Right lobe of liver (tissue), 4 donors: ENCODE results near the gene DIAPH3.

Experiments
- CTCF ChIP-seq, 4 donors: fragments of 200-600 bp in 3 of 4; fragments of 450-650 bp in 1 of 4; IDR thresholded peaks; one replicate each; pipeline versions ENCODE4 v1.5.1 to v1.8.0; 2016 to 2022; ENCODE audit warnings: antibody characterized with exemption in 4 of 4, mild to moderate bottlenecking in 2 of 4
- POLR2A ChIP-seq: fragments of 450-650 bp; IDR thresholded peaks from one replicate; pipeline ENCODE4 v1.6.1; 2017; ENCODE audit warnings: antibody characterized with exemption, mild to moderate bottlenecking
- donor health status: DM: no; HTN: no; CAD: no.
- donor health status: DM: no; HTN: no; CAD: no.
- donor health status: DM: no; HTN: yes; CAD: no.

- no peak for TF ChIP-seq CTCF (IDR thresholded peaks at IDR 0.05)
- TF ChIP-seq POLR2A: no peak
Measured at GRCh38 chr13:59710996-59711701, 452.6 kb downstream of the DIAPH3 start.
